ENCODE results near the gene GARS1.
"Not testable (repeated sequence)": the region's sequence is repeated elsewhere in the genome, so short reads cannot be mapped to it uniquely, and the experiment has no call there.

GARS1 gene

DNA sequence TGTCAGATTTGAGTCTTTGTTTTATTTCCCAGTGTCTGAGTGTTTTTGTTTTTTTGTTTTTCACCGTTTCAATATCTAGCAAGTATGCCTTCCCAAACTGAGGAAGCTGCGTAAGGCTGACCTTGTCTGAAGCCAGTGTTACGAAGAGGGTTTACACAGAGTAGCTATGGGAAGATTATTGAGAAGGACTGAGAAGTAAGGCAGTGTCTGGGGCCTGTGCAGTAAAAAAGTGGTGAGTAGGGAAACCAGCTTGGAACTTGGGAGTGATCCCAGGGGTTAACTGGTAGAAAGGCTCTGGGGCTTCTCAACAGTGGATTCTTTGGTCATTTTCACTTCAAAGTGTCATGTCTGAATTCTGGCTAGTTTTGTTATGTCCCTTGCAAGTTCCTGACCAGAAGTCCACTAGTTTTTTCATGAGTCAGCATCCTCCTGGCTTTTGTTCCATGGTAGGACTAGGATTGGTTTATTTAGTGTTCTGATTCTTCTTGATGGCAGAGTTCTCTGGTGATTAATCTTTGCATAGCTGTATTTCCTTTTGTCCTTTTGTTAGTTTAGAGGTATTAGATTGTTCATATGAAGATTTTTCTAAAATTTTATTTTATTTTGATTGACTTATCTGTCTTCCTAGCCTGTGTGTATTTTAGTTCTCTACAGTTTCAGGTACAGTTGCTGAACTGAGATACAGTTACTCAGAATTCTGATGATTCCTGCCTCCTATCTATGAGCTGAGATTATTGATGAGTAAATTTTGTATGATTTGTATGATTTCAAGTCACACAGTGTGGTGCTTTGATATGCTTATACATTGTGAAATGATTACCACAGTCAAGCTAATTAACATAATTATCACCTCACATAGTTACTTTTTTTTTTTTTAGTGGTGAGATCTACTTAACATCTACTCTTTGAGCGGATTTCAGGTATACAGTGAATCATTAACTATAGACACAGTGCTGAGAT, 19.0 kb downstream of the GARS1 start:
- no peak for DNase-seq
- in situ Hi-C loops (cut with HindIII; ENCODE audit: low pct_ligation_motif_present, low pct_unique_long_range_greater_than_20kb, low sequenced_read_pairs): no loop called here

DNA sequence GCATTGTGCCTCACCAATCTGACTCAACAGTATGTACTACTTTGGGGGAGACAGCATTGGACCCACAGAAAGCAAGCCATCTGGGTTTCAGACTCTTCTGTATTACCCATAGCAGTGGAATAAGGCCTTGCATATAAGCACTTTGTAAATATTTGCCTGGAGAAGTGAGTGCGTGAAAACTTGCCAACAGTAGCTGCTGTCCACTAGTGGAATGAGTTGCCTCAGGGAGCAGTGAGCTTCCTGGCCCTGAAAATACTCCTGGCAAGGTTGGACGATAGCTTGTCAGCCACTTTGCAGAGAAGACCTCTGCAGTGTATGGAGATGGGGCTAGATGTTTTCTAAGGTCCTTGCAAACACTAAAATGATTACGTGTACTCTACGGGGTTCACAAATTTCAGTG, 21.6 kb downstream of the GARS1 start:
- in situ Hi-C loops (cut with HindIII; ENCODE audit: low pct_ligation_motif_present, low pct_unique_long_range_greater_than_20kb, low sequenced_read_pairs): no loop called here
- no peak for DNase-seq

- DNase-seq: no peak
- in situ Hi-C loops (cut with HindIII; ENCODE audit: low pct_ligation_motif_present, low pct_unique_long_range_greater_than_20kb, low sequenced_read_pairs): no loop called here
Observed at GRCh38 chr7:30617359-30617758, 22.7 kb downstream of the GARS1 start.

DNA sequence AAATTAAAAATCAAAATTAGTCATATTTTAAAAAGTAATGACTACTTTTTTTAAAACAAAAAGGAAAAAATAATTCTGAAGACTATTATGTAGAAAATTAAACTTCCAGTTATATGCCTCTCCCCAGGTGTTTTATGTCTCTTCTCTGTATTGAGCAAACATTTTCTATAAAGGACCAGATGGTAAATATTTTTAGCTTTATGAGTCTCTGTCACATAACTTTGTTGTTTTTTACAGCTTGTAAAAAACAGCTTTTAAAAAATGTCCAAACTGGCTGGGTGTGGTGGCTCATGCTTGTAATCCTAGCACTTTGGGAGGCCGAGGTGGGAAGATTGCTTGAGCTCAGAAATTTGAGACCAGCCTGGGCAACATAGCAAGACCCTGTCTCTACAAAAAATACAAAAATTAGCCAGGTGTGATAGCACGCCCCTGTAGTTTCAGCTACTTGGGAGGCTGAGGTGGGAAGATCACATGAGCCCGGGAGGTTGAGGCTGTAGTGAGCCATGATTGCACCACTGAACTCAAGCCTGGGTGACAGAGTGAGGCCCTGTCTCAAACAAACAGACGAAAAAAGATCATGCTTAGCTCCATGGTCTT, 23.5 kb downstream of the GARS1 start:
- in situ Hi-C loops (cut with HindIII; ENCODE audit: low pct_ligation_motif_present, low pct_unique_long_range_greater_than_20kb, low sequenced_read_pairs): no loop called here
- no peak for DNase-seq

- in situ Hi-C loops (cut with HindIII; ENCODE audit: low pct_ligation_motif_present, low pct_unique_long_range_greater_than_20kb, low sequenced_read_pairs): no loop called here
Observed at GRCh38 chr7:30618961-30619360, 24.3 kb downstream of the GARS1 start.

DNA sequence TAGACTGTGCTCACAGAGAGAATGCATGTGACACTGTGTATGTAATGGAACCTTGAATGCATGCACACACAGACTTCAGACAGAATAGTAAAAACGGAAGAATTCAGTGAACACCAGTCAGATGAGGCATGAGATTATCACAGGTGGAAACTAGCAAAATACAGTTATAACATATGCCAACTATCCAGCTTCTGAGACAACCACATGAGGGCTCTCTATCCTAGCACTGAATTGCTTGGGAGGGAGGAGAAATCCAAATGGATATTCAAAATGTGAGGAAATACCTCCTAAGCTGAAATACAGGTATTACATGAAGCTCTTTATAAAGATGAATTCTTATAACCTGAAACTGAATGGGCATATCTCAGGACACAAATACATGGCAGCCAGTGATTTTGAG, 30.6 kb downstream of the GARS1 start:
- DNase-seq: no peak
- in situ Hi-C loops (cut with HindIII; ENCODE audit: low pct_ligation_motif_present, low pct_unique_long_range_greater_than_20kb, low sequenced_read_pairs): no loop called here

More at GRCh38 chr7:30618961-30619360, 24.3 kb downstream of the GARS1 start:
- no peak for DNase-seq

DNA sequence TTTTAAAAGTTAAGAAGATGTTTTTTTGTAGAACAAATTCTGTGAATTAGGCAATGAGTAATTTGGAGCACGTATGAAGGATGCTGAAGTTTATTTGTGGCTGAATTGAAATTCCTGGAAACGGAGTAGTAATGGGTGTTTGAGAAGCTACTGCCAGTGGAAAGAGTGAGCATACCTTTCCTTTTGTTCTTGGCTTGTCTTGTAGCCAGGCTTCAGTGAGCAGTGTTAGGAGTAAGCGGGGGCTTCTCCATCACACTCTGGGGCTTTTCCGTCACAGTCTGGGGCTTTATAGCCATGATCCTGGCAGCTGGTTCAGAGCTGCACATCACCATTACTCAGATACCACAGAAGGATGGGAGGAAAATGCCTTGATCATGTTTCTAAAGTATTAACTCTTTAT, 32.3 kb downstream of the GARS1 start:
- no peak for DNase-seq
- in situ Hi-C loops (cut with HindIII; ENCODE audit: low pct_ligation_motif_present, low pct_unique_long_range_greater_than_20kb, low sequenced_read_pairs): no loop called here

DNA sequence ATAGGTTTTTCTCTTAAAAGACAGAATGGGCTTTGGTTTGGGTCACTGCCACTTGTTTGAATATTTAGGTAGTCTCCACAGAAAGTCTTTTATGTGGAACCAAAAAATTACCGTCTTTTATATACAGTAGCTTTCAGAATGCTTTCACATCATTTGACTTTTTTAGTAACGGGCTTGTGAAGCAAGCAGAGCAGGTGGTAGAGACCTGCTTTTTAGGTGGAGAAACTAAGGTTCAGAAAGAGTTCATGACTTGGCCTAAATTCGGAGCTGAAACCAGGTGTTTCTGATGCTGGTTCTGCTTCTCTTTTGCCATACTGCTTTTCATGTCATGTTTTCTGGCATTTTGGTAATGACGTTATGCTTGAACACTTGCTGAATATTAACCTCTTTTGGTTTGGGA, 36.3 kb downstream of the GARS1 start:
- no peak for DNase-seq
- in situ Hi-C loops (cut with HindIII; ENCODE audit: low pct_ligation_motif_present, low pct_unique_long_range_greater_than_20kb, low sequenced_read_pairs): no loop called here

- no peak for DNase-seq
- in situ Hi-C loops (cut with HindIII; ENCODE audit: low pct_ligation_motif_present, low pct_unique_long_range_greater_than_20kb, low sequenced_read_pairs): no loop called here
Observed at GRCh38 chr7:30633223-30633622, 38.5 kb downstream of the GARS1 start.

- in situ Hi-C loops (cut with HindIII; ENCODE audit: low pct_ligation_motif_present, low pct_unique_long_range_greater_than_20kb, low sequenced_read_pairs): no loop called here
- DNase-seq: no peak
Observed at GRCh38 chr7:30634193-30634626, 39.5 kb downstream of the GARS1 start.

DNA sequence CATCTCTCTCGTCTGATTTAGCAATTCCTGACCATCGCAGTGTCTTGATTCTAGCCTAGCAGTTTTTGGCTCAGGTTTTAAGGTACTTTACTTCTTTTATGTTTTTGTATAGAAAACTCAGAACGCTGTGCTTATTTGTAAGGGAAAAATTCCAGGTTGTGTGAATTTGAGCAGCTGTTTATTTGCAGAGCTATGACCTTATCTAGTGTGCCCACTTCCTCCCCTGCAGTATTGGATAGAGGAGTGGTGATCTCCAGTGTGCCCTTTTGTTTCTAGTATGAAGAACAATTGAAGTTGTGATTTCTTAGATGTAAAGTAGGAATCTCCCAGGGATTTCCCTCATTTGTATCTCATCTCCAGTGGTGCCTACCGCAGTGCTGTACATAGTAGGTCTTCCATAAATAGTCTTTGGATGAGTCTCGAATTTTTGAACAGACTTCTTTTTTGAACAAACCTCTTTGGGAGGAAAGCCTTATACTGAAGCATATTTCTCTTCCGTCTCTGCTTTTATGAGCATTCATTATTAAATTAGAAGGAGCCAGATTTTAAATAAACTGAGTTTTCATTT, 40.0 kb downstream of the GARS1 start:
- in situ Hi-C loops (cut with HindIII; ENCODE audit: low pct_ligation_motif_present, low pct_unique_long_range_greater_than_20kb, low sequenced_read_pairs): no loop called here
- no peak for DNase-seq

DNA sequence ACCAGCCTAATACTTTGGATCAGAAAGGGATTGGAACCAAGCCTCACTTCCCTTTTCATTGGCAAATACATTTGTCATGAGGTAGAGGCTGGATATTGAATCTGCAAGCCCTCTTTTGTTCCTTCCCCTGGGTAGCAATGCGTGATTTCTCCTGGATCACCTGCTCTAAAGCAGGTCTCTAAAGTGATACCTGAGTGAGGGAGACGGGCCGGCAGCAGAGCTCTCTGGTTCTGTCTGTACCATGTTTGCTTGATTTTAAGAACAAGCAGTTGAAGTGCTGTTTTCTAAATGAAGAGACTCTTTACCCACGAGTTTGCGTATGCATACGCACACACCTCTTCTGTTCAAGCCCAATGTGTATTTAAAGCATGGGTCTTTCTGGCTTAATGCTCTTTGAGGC, 41.1 kb downstream of the GARS1 start:
- in situ Hi-C loops (cut with HindIII; ENCODE audit: low pct_ligation_motif_present, low pct_unique_long_range_greater_than_20kb, low sequenced_read_pairs): no loop called here
- DNase-seq: no peak

DNA sequence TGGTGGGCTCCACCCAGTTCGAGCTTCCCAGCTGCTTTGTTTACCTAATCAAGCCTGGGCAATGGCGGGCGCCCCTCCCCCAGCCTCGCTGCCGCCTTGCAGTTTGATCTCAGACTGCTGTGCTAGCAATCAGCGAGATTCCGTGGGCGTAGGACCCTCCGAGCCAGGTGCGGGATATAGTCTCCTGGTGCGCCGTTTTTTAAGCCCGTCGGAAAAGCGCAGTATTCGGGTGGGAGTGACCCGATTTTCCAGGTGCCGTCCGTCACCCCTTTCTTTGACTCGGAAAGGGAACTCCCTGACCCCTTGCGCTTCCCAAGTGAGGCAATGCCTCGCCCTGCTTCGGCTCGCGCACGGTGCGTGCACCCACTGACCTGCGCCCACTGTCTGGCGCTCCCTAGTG, 47.6 kb downstream of the GARS1 start:
- in situ Hi-C loops (cut with HindIII; ENCODE audit: low pct_ligation_motif_present, low pct_unique_long_range_greater_than_20kb, low sequenced_read_pairs); DNase-seq: not testable (repeated sequence)

DNA sequence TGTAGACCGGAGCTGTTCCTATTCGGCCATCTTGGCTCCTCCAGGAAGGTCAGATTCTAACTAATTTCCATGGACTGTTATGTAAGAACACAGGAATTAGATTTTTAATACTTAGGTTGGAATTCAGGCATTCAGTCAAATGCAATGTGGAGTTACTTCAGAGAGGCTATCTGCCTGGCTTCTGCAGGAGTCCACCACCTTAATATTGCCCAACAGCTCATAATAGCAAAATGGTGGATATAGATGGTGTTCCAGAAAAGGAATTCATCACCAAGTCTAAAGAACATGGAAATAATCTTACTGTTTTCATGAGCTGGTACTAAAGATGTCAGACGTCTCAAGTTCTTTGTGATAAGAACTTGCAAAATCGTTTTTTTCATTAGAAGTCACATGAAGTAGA, 48.1 kb downstream of the GARS1 start:
- in situ Hi-C loops (cut with HindIII; ENCODE audit: low pct_ligation_motif_present, low pct_unique_long_range_greater_than_20kb, low sequenced_read_pairs): no loop called here
- DNase-seq: no peak

DNA sequence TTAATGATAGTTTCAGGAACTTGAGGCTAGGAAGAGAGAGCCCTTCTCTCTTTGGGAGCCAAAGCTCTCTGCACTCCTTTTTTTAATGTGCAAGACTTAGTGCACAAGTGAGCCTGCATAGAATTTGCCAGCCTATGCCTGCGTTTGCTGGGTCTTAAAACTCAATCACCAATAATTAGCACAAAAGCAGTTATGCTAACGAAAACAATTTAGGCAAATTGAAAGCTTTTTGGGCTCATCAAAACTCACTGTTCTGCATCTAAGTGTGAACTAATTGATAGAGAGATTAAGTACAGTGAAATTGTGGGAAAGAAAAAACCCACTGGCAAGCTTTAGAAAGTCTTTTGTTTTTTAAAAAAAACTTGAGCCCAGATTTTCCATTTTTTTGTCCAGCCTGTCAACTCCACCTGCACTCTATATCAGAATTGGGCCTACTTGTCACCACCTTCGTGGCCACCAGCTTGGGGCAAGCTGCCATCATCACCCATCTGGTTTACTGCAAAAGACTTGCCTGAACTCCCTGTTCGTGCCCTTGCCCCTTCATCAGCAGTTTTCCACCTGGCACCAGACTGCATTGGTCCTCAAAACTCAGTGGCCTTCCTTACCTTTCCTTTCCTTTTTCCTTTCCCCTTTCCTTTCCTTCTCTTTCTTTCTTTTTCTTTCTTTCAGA, 49.7 kb downstream of the GARS1 start:
- in situ Hi-C loops (cut with HindIII; ENCODE audit: low pct_ligation_motif_present, low pct_unique_long_range_greater_than_20kb, low sequenced_read_pairs): no loop called here
- DNase-seq: no peak

DNA sequence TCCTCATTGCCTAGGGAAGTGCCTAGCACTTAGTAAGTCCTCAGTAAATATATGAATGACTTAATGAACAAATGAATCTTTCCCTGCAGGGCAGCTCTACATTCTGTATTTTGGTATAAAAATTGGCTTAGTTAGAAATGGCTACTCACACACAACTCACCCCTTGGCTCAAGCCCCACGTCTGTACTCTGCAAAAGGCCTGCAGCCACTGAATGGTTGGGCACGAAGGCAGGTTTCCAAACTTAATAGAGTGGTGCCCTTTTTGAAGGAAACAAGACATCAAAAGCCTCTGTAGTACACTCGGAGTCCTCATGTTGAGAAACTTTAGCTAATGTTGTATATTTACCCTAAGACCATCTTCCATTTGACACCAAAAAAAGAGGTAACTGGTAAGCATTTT, 51.0 kb downstream of the GARS1 start:
- in situ Hi-C loops (cut with HindIII; ENCODE audit: low pct_ligation_motif_present, low pct_unique_long_range_greater_than_20kb, low sequenced_read_pairs): no loop called here

GRCh38 chr7:30646154-30646553, 51.5 kb downstream of the GARS1 start:
- DNase-seq: no peak
- in situ Hi-C loops (cut with HindIII; ENCODE audit: low pct_ligation_motif_present, low pct_unique_long_range_greater_than_20kb, low sequenced_read_pairs): no loop called here

More for the DNA sequence above, 51.0 kb downstream of the GARS1 start:
- no peak for DNase-seq

- in situ Hi-C loops (cut with HindIII; ENCODE audit: low pct_ligation_motif_present, low pct_unique_long_range_greater_than_20kb, low sequenced_read_pairs): no loop called here
- no peak for DNase-seq
Observed at GRCh38 chr7:30647589-30648364, 53.1 kb downstream of the GARS1 start.
